GM12892 (cell line): ENCODE data around the gene VEGFB.

Experiments
- POLR2A ChIP-seq: IDR thresholded peaks from 2 replicates; pipeline ENCODE4 v1.6.1; 2011; ENCODE audit warnings: low read depth, low read length, control low read depth
- POLR2AphosphoS5 ChIP-seq: IDR thresholded peaks from 2 replicates; pipeline ENCODE4 v1.6.1; 2011; ENCODE audit warnings: low read depth, low read length, control low read depth

DNA sequence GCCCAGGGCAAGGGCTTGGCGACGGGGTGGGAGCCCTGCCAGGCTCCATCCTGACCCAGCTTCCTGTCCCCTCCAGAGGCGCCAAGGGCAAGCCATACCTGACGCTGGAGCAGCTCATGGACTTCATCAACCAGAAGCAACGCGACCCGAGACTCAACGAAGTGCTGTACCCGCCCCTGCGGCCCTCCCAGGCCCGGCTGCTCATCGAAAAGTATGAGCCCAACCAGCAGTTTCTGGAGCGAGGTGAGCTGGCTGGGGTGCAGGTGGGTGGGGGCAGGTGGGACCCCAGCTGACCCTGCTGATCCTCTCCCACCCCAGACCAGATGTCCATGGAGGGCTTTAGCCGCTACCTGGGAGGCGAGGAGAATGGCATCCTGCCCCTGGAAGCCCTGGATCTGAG lies 21.9 kb downstream of the VEGFB start:
- TF ChIP-seq POLR2A (no peak), POLR2AphosphoS5 (no peak)
